ENCODE data around the gene NTN5.
"Not testable (repeated sequence)": the region's sequence is repeated elsewhere in the genome, so short reads cannot be mapped to it uniquely, and the experiment has no call there.

- TF ChIP-seq, protein P1, sequence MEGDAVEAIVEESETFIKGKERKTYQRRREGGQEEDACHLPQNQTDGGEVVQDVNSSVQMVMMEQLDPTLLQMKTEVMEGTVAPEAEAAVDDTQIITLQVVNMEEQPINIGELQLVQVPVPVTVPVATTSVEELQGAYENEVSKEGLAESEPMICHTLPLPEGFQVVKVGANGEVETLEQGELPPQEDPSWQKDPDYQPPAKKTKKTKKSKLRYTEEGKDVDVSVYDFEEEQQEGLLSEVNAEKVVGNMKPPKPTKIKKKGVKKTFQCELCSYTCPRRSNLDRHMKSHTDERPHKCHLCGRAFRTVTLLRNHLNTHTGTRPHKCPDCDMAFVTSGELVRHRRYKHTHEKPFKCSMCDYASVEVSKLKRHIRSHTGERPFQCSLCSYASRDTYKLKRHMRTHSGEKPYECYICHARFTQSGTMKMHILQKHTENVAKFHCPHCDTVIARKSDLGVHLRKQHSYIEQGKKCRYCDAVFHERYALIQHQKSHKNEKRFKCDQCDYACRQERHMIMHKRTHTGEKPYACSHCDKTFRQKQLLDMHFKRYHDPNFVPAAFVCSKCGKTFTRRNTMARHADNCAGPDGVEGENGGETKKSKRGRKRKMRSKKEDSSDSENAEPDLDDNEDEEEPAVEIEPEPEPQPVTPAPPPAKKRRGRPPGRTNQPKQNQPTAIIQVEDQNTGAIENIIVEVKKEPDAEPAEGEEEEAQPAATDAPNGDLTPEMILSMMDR (IDR thresholded peaks at IDR 0.05): not testable (repeated sequence)
- TF ChIP-seq EP300 (IDR thresholded peaks at IDR 0.05): not testable (repeated sequence)
Observed at GRCh38 chr19:48686637-48687036, 13.8 kb upstream of the NTN5 start.

Measured in upper lobe of left lung (tissue), 4 donors.